ENCODE data around the gene CREBBP. TPM values are rescaled to one million over a fixed set of nuclear protein-coding genes. Genes with fewer than 3 reads are reported as not detected.

CREBBP gene
- total RNA-seq, 1 experiment from 2014 or later = 79.1 TPM

GRCh38 chr16:3846595-3847091 is 33.9 kb downstream of the CREBBP start:
- H3K23me2 ChIP-seq (ENCODE audit: insufficient read length, low read depth, low read length, poor library complexity, severe bottlenecking) = no peaks in the 10 kb centered on the region
- no peak overlapping the region for H3K27ac ChIP-seq (ENCODE audit: insufficient read length, low read depth, low read length)
- H4K20me1 ChIP-seq (ENCODE audit: control insufficient read depth, insufficient read depth, insufficient read length) = no peaks in the 10 kb centered on the region
- no peaks in the 10 kb centered on the region for H3K9me3 Mint-ChIP-seq
- peaks cover 8% of the 10 kb centered on the region; the same call in 1 of the 2 replicates for H3K79me2 ChIP-seq (ENCODE audit: insufficient read depth, low read length)
- H2AK5ac ChIP-seq (ENCODE audit: insufficient read length, low read length) = no peak overlapping the region
- H3K18ac ChIP-seq (ENCODE audit: insufficient read length, low read depth, low read length) = no peak overlapping the region
- no peaks in the 10 kb centered on the region for H3K4me1 ChIP-seq (ENCODE audit: insufficient read depth, low read length)
- DNase-seq = no peak
- H3K4me3 Mint-ChIP-seq = no peak overlapping the region
- H4K8ac ChIP-seq (replicated peaks; ENCODE audit: insufficient read length, low read depth, low read length) = no peak overlapping the region
- no peak overlapping the region for H2BK5ac ChIP-seq (ENCODE audit: insufficient read length, low read length)
- H2BK15ac ChIP-seq (ENCODE audit: low read depth, low read length) = no peak overlapping the region
- TF ChIP-seq, protein P1, sequence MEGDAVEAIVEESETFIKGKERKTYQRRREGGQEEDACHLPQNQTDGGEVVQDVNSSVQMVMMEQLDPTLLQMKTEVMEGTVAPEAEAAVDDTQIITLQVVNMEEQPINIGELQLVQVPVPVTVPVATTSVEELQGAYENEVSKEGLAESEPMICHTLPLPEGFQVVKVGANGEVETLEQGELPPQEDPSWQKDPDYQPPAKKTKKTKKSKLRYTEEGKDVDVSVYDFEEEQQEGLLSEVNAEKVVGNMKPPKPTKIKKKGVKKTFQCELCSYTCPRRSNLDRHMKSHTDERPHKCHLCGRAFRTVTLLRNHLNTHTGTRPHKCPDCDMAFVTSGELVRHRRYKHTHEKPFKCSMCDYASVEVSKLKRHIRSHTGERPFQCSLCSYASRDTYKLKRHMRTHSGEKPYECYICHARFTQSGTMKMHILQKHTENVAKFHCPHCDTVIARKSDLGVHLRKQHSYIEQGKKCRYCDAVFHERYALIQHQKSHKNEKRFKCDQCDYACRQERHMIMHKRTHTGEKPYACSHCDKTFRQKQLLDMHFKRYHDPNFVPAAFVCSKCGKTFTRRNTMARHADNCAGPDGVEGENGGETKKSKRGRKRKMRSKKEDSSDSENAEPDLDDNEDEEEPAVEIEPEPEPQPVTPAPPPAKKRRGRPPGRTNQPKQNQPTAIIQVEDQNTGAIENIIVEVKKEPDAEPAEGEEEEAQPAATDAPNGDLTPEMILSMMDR (conservative IDR thresholded peaks at IDR 0.05) = no peak
- H3K27me3 Mint-ChIP-seq (ENCODE audit: low read depth) = no peaks in the 10 kb centered on the region; the same call in 1 of the 2 replicates
- no peak overlapping the region for H3K14ac ChIP-seq (ENCODE audit: insufficient read depth, low read length)
- H2BK120ac ChIP-seq (ENCODE audit: low read depth, low read length, poor library complexity, severe bottlenecking) = no peak overlapping the region
- no peak overlapping the region for H2BK20ac ChIP-seq (ENCODE audit: low read depth, low read length, poor library complexity, severe bottlenecking)
- H2AFZ ChIP-seq (ENCODE audit: low read length) = no peak overlapping the region
- no peak overlapping the region for H3T11ph ChIP-seq (ENCODE audit: low read length)
- H2BK12ac ChIP-seq (ENCODE audit: insufficient read length, low read depth, low read length) = no peak overlapping the region
- H3K27me3 ChIP-seq (ENCODE audit: insufficient read depth, low read length) = no peaks in the 10 kb centered on the region
- H3K36me3 Mint-ChIP-seq (ENCODE audit: insufficient read depth in 1 of 3, low read depth in 3 of 3) = peaks cover 2 to 32% (median 18%) of the 10 kb centered on the region in 3 experiments
- H3K56ac ChIP-seq (ENCODE audit: insufficient read length, low read depth, low read length) = no peak overlapping the region
- H3K4me1 Mint-ChIP-seq = peaks cover 11 to 14% of the 10 kb centered on the region in 2 experiments
- peaks cover 3% of the 10 kb centered on the region for H3K79me1 ChIP-seq (ENCODE audit: insufficient read depth, low read depth, low read length, poor library complexity, severe bottlenecking)
- no peak overlapping the region for H4K91ac ChIP-seq (ENCODE audit: insufficient read length, low read depth, low read length)
- H3K4me2 ChIP-seq (ENCODE audit: insufficient read depth, insufficient read length, low read length) = no peak overlapping the region
- H3K4ac ChIP-seq (ENCODE audit: low read depth, low read length) = no peak overlapping the region
- no peaks in the 10 kb centered on the region for H3K9me3 ChIP-seq (ENCODE audit: control insufficient read depth, low read depth, low read length)
- H3K9ac ChIP-seq (ENCODE audit: extremely low read depth, insufficient read length, low read length) = no peak overlapping the region
- no CpG with 5 or more reads among the region's 6 CpGs for WGBS (ENCODE audit: extremely low coverage, insufficient read length, low lambda C conversion rate)
- H3K23ac ChIP-seq (ENCODE audit: insufficient read length, low read depth, low read length) = no peak overlapping the region
- no peak overlapping the region for H3K27ac Mint-ChIP-seq
- no peak overlapping the region for H4K5ac ChIP-seq (ENCODE audit: insufficient read length, low read depth, low read length)

Data from H9 (cell line).